ENCODE data around the gene ARHGAP10. TPM values are rescaled to one million over a fixed set of nuclear protein-coding genes. Genes with fewer than 3 reads are reported as not detected.

The ARHGAP10 gene
- total RNA-seq, 1 experiment from 2014 or later: 25.0 TPM

DNA sequence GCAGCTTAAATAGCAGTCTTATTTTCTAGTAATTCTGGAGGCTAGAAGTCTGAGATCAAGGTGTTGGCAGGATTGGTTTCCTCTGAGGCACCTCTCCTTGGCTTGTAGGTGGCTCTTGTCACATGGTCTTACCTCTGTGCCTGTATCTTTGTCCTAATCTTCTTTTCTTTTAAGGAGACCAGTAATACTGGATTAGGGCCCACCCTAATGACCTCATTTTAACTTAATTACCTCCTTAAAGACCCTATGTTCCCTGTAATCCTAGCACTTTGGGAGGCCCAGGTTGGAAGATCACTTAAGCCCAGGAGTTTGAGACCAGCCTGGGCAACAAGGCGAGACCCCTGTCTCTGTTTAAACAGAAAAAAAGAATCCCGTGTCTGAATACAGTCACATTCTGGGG is 38.9 kb downstream of the ARHGAP10 start:
- Histone ChIP-seq H3K27me3 (no peaks in the 10 kb centered on the region), H3K27ac (no peak overlapping the region), H3K36me3 (no peaks in the 10 kb centered on the region), H3K9me3 (replicated peaks) (no peaks in the 10 kb centered on the region), H3K4me1 (peaks cover 30% of the 10 kb centered on the region), H3K4me3 (no peak overlapping the region)
- no peak for DNase-seq

DNA sequence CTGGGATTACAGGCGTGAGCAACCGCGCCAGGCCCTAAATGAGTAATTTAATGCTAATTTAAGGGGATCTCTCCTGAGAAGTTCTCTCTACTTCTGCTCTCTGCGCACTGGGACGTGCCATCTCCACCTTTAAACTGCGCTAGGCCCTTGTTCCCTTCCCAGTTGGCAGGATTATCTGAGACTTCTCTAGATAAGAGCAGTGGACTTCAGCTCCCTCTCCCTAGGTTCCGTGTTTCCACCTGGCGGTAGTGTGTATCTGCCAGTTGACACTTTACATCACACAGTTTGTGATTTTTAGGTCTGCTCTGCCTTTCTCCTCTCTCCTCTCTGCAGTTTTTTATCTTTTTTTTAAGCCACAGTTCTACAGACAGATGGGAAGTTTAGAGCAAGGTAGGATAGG is 40.2 kb downstream of the ARHGAP10 start:
- H3K4me3 ChIP-seq: peak overlapping the region; percentile 5

GRCh38 chr4:147772459-147772969 is 40.6 kb downstream of the ARHGAP10 start:
- peak overlapping the region; percentile 25 for H3K4me3 ChIP-seq
- peak; percentile 79 to 90 for DNase-seq

More for the DNA sequence above, 40.2 kb downstream of the ARHGAP10 start:
- Histone ChIP-seq H3K9me3 (replicated peaks) (no peaks in the 10 kb centered on the region), H3K36me3 (no peaks in the 10 kb centered on the region), H3K27ac (peak overlapping the region; percentile 89), H3K27me3 (no peaks in the 10 kb centered on the region), H3K4me1 (peaks cover 34% of the 10 kb centered on the region)
- DNase-seq: peak; percentile 67 to 78

DNA sequence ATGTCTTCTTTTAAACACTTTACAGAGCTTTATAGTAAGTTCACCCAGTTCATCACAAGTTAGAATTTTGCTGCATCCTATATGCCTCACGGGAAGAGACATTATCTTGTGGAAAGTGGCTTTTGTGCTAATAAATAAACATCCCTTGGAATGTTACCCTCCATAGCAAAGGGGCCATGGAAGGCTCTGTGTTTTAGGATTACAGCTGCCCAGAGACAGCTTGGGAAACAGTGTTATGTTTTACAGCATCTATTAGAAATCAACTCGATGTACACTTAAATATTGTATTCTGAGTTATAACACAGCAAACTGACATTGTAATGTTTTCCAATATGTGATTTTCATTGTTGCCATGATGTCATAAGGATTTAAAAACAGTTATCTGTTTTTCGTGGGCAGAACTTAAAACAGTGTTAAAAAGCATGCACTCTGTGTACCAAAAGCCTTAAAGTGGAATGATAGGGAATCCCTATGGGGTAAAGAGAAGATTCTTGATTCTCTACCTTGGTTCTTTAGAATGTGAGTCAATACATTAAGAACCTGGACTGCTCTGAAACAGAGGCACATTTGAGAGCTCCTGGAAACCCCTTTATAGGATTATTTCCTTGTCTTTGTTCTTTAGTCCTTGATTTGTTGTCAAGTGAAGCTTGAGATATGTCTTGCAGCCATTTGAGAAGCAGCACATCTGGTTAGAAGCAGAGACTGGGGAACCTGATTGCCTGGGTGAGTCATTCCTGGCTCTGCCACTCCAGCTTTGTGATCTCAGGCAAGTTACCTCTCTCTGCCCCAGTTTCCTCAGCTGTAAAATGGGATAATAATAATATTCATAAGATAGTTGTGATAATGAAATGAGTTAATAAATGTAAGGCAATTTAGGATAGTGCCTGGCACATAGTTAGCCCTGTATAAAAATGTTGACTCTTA is 41.6 kb downstream of the ARHGAP10 start:
- Histone ChIP-seq H3K27me3 (no peaks in the 10 kb centered on the region), H3K9me3 (replicated peaks) (no peaks in the 10 kb centered on the region), H3K36me3 (no peaks in the 10 kb centered on the region), H3K4me1 (peaks cover 40% of the 10 kb centered on the region), H3K27ac (peak overlapping the region; percentile 89), H3K4me3 (peak overlapping the region; percentile 25)
- peak; percentile 53 to 71 for DNase-seq

More at GRCh38 chr4:147772459-147772969, 40.6 kb downstream of the ARHGAP10 start:
- H3K27ac ChIP-seq: peak overlapping the region; percentile 89
- H3K4me1 ChIP-seq: peaks cover 37% of the 10 kb centered on the region
- H3K27me3 ChIP-seq: no peaks in the 10 kb centered on the region
- no peaks in the 10 kb centered on the region for H3K36me3 ChIP-seq
- H3K9me3 ChIP-seq (replicated peaks): no peaks in the 10 kb centered on the region

- H3K27ac ChIP-seq: no peak overlapping the region
- DNase-seq: peak in 1 of 2 experiments; percentile 34
Measured at GRCh38 chr4:147776716-147777115, 44.8 kb downstream of the ARHGAP10 start.

GRCh38 chr4:147777456-147778091 is 45.7 kb downstream of the ARHGAP10 start:
- no peak overlapping the region for H3K27ac ChIP-seq
- DNase-seq: no peak
- H3K36me3 ChIP-seq: no peaks in the 10 kb centered on the region
- H3K4me1 ChIP-seq: peaks cover 38% of the 10 kb centered on the region
- no peak overlapping the region for H3K4me3 ChIP-seq
- H3K27me3 ChIP-seq: no peaks in the 10 kb centered on the region
- no peaks in the 10 kb centered on the region for H3K9me3 ChIP-seq (replicated peaks)

More at GRCh38 chr4:147776716-147777115, 44.8 kb downstream of the ARHGAP10 start:
- Histone ChIP-seq H3K4me3 (no peak overlapping the region), H3K27me3 (no peaks in the 10 kb centered on the region), H3K4me1 (peaks cover 33% of the 10 kb centered on the region), H3K9me3 (replicated peaks) (no peaks in the 10 kb centered on the region), H3K36me3 (no peaks in the 10 kb centered on the region)

DNA sequence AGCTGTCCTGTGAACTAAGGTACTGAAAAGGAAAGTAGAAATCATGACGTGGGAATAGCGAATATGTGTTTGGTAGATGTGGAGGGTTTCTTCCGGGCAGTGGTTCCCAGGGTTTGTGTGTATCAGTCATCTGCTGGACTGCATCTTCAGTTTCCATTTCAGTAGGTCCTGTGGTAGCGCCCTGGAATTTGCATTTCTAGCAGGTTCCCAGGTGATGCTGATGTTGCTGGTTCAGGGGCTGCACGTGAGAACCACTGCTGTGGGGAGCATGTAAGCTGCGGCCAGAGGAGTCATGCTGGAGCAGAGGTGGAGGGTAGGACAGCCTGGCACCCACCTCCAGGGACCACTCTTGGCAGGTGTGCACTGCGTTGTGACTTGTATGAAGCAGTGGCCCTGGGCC is 47.1 kb downstream of the ARHGAP10 start:
- Histone ChIP-seq H3K36me3 (no peaks in the 10 kb centered on the region), H3K9me3 (replicated peaks) (no peaks in the 10 kb centered on the region), H3K27ac (no peak overlapping the region), H3K4me3 (no peak overlapping the region), H3K27me3 (no peaks in the 10 kb centered on the region), H3K4me1 (peaks cover 26% of the 10 kb centered on the region)
- DNase-seq: no peak

- Histone ChIP-seq H3K4me1 (peaks cover 21% of the 10 kb centered on the region), H3K27ac (no peak overlapping the region), H3K27me3 (no peaks in the 10 kb centered on the region), H3K36me3 (no peaks in the 10 kb centered on the region), H3K4me3 (no peak overlapping the region), H3K9me3 (replicated peaks) (no peaks in the 10 kb centered on the region)
- no peak for DNase-seq
Measured at GRCh38 chr4:147779451-147779850, 47.6 kb downstream of the ARHGAP10 start.

GRCh38 chr4:147780137-147780777 is 48.4 kb downstream of the ARHGAP10 start:
- Histone ChIP-seq H3K4me3 (no peak overlapping the region), H3K27me3 (no peaks in the 10 kb centered on the region), H3K27ac (no peak overlapping the region), H3K9me3 (replicated peaks) (no peaks in the 10 kb centered on the region), H3K4me1 (peaks cover 23% of the 10 kb centered on the region), H3K36me3 (no peaks in the 10 kb centered on the region)
- DNase-seq: no peak

DNA sequence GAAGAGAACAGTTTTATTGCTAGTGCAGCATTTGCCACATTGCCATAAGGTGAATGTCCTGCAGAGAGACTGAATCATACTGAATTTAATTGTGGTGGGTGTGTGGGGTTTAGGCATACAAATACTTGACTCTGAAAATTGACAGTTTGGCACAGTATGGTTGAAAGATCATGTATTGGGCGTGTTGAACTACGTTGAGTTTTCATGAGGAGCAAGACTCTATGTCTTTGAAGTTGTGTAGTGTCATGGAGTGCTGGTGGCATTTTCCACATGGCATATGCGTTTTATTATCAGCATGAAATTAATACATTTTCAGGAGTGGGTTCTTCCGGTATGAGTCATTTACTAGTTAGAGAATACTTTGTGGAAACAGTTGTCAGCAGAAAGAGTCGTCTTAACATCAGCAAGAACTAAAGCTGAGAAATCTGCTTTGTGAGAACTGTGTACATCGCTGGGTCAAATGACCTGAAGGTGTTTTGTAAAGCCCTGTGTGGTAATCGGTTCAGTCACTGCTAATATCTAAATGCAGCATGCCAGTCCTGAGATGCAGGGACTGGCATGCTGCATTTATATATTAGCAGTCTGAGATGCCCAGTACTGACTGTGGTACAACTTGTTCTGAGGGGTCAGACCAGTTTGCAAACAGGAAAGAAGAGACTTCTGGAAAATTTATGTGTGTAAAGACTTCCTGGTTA is 50.3 kb downstream of the ARHGAP10 start:
- DNase-seq: peak; percentile 29 to 76
- Histone ChIP-seq H3K27ac (peak overlapping the region; percentile 32), H3K9me3 (replicated peaks) (no peaks in the 10 kb centered on the region), H3K4me3 (peak overlapping the region; percentile 8; the same call in 1 of the 2 replicates), H3K36me3 (no peaks in the 10 kb centered on the region), H3K4me1 (peaks cover 33% of the 10 kb centered on the region), H3K27me3 (no peaks in the 10 kb centered on the region)

DNA sequence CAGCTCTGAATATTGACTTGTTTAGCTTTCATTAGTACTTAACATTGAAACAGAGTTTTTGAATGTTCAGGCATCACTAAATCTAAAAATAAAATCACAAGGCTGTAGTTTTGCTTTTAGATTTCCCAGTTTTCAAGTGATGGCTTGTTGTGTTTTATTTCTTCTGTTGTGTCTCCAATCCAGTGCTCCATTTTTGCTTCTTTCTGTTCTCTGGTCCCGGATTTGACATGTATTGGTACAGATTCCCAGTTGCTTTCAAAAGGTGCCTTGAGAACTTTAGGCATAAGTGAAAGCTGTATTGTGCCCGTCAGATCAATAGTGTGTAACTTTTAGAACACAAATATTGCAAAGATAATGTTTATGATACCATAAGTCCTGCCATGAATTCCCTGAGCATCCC is 53.2 kb downstream of the ARHGAP10 start:
- Histone ChIP-seq H3K4me1 (peaks cover 28% of the 10 kb centered on the region), H3K4me3 (no peak overlapping the region), H3K9me3 (replicated peaks) (no peaks in the 10 kb centered on the region), H3K27ac (peak overlapping the region; percentile 23; the same call in 1 of the 2 replicates), H3K36me3 (no peaks in the 10 kb centered on the region), H3K27me3 (no peaks in the 10 kb centered on the region)
- DNase-seq: peak in 1 of 2 experiments; percentile 40

- no peaks in the 10 kb centered on the region for H3K36me3 ChIP-seq
- H3K4me1 ChIP-seq: peaks cover 28% of the 10 kb centered on the region
- no peaks in the 10 kb centered on the region for H3K9me3 ChIP-seq (replicated peaks)
- peak overlapping the region; percentile 23; the same call in 1 of the 2 replicates for H3K27ac ChIP-seq
- no peaks in the 10 kb centered on the region for H3K27me3 ChIP-seq
- no peak overlapping the region for H3K4me3 ChIP-seq
- peak in 1 of 2 experiments; percentile 51 for DNase-seq
Measured at GRCh38 chr4:147786031-147786430, 54.1 kb downstream of the ARHGAP10 start.

DNA sequence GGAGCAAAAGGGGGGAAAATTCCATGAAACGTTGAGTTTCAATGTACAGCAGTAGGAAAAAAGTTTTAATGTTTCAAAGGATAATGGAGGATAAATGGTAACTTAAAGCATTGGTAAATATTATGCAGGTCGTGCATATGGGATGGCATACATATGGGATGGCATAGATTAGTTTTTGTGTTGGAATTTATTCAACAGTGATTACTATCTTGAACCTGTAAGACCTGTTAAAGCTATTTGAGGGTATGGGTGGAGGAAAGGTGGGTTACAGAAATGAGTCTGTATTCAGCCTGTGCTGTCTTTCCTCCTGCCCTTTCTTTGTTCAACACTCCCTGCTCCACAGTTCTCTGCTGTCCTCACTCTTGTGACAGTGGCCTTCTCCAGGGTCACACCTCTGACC is 54.6 kb downstream of the ARHGAP10 start:
- H3K4me1 ChIP-seq: peaks cover 28% of the 10 kb centered on the region

GRCh38 chr4:147787204-147787603 is 55.3 kb downstream of the ARHGAP10 start:
- no peak overlapping the region for H3K27ac ChIP-seq
- peak in 1 of 2 experiments; percentile 17 for DNase-seq
- no peaks in the 10 kb centered on the region for H3K27me3 ChIP-seq
- no peaks in the 10 kb centered on the region for H3K9me3 ChIP-seq (replicated peaks)
- H3K4me3 ChIP-seq: no peak overlapping the region
- H3K36me3 ChIP-seq: no peaks in the 10 kb centered on the region
- H3K4me1 ChIP-seq: peaks cover 22% of the 10 kb centered on the region

More for the DNA sequence above, 54.6 kb downstream of the ARHGAP10 start:
- H3K4me3 ChIP-seq: no peak overlapping the region
- H3K36me3 ChIP-seq: no peaks in the 10 kb centered on the region
- DNase-seq: no peak
- H3K9me3 ChIP-seq (replicated peaks): no peaks in the 10 kb centered on the region
- H3K27me3 ChIP-seq: no peaks in the 10 kb centered on the region
- no peak overlapping the region for H3K27ac ChIP-seq
